ENCODE data around the gene LEFTY1.
"Not testable (repeated sequence)": the region's sequence is repeated elsewhere in the genome, so short reads cannot be mapped to it uniquely, and the experiment has no call there.

Gene LEFTY1

DNA sequence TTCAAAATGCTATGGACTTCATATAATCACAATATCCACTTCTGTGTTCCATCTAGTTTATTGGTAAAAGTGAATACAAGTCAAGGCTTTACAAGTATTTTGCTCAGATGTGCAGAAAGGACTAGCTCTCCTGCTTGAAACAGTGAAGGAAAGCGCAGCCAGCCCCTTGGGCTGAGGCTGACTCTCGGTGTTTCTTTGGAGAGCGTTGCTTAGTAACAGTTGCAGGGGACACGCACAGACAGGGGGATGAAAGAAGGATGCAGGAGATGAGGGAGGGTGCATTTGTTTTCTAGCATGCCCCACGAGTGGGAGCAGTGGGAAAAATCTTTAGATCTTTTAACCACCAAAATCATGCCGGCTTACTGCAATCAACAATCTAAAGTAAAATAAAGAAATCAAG lies 26.0 kb upstream of the LEFTY1 start:
- no peak for DNase-seq

- no peak for DNase-seq
Observed at GRCh38 chr1:225914391-225914790, 25.4 kb upstream of the LEFTY1 start.

GRCh38 chr1:225911191-225912130 lies 22.5 kb upstream of the LEFTY1 start:
- DNase-seq, result no peak

DNA sequence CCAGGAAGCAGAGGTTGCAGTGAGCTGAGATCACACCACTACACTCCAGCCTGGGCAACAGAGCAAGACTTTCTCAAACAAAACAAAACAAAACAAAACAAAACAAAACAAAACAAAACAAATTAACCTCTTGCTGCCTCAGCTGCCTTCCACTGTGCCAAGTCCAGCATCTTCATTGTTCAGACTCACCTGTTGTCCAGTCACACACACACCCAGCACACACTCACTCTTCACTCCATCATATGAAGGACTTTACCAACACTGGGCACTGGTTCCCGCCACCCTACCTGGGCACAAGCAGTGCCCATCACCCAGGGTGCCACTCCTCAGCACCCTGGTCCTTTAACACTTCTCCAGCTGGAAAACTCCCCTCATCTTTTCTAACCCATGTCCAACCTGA lies 20.5 kb upstream of the LEFTY1 start:
- no peak for DNase-seq

DNA sequence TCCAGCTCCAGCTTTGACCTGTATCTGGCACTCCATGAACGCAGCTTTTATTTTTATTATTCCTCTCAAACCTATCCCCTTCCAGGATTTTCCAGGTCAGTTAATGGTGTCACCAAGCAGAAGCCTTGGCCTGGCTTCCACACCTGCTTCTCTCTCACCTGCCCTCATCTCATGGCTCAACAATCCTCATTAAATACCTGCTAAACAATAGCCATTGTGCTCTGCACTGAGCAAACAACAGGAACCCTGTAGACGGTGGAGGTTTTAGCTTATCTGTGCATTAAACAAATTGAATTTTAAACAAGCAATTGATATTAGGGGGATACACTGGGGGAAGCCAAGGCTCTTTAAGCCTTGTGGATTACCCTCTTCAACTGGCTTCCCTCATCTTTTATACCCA lies 19.8 kb upstream of the LEFTY1 start:
- peak; percentile 77 for DNase-seq

- no peak for DNase-seq
Observed at GRCh38 chr1:225908013-225908640, 19.2 kb upstream of the LEFTY1 start.

DNA sequence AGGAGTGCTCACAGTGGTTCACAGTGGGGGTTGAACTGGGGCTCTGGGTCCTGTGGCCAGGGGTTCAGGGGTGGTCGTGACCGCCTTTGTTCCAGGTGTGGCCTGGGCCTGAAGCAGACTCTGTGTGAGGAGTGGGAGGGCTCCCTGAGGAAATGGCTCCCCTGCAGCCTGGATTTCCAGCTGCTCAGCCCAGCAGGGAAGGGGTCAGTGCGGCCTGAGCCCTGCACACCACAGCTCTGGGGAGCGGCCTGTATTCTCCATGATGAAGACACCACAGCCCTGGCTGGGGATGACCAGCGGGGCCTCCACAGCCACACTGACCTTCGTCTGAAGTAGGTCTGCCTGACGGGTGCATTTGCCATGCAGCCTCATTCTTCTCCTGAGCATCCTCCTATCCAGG lies 18.4 kb upstream of the LEFTY1 start:
- DNase-seq, result no peak

GRCh38 chr1:225906467-225906866 lies 17.5 kb upstream of the LEFTY1 start:
- DNase-seq, result no peak

DNA sequence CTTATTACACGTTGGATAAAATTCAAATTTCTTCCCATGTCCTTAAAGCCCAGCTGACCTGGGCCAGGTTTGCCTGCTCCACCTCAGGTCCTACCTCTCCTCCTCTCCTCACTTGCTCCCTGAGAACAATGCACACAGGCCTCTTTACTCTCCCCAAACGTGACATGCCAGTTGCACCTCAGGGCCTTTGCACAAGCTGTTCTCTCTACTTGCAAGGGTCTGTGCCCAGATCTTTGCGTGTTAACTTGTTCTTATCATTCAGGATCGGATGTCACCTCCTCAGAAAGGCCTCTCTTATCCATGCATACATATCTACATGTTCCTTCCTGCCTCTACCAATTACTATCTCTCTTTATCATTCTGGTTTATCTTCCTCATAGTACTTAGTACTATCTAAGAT lies 14.7 kb upstream of the LEFTY1 start:
- DNase-seq, result no peak

DNA sequence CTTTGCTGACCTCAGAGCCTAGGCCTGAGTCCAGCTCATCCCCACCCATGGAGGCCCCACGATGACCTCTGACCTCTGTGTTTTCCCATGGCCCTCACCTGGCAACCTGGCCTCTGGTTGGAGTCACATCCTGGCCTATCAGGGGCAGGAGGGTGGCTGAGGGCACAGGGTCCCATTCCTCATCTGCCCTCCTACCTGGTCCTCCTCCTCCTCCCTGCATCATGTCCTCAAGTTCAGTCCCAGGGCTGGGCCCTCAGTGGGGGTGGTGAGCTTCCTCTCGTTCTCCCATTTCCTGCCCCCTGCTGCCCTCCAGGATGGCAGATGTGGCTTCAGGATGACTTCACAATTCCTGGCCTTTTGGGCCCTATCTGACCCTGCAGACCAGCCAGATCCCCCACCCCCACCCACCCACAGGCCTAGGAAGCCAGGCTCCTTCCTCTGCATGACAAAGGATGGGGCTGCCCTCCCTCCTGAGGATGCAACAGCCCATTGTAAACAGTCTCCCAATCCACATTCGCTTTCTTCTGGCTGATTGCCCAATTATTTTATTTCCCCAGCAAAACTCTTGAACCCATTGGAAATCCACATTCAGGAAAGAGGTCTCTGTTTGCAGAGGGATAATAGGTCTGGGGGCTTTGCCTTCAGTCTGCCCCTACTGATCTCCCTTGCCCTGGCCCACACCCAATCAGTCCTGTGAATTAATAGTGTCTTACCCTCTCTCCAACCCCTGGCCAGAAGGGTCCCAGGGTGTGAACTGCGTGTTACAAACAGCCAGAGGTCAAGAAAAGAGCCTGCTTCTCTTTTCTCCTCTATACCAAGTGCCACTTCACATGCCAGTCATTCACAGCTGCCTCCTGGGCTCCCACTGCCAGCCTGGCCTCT lies 10.3 kb upstream of the LEFTY1 start:
- no peak for DNase-seq

DNA sequence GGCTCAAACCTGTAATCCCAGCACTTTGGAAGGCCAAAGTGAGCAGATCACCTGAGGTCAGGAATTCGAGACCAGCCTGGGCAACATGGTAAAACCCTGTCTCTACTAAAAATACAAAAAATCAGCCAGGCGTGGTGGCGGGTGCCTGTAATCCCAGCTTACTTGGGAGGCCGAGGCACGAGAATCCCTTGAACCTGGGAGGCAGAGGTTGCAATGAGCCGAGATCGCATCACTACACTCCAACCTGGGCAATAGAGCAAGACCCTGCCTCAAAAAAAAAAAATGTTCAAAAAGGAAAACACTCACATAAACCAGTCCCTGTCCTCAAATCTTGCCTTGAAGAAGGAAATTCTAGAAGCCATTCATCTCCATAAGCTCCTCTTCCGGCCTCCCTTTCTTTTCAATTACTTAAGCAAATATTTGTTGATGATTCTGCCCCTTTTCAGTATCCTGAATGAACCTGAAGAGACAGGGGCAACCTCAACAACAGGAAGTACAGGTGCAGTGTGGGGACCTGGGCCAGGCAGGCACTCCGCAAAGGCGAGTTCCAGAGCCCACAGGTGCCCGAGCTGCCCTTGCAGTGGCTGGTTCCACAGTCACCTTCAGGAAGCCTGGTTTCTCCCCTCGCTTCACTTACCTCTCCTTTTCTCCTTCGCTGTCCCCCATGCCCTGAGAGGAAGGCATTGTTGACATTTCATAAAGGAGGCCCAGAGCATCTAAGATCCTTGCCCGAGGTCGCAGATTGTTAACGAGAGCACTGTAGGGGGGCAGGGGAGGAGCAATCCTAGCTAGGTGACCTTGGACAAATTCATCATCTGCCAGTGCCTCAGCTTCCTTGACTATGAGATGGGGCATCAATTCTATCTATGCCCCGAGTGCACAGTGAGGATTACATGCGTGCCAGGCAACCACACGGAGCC lies 8.9 kb upstream of the LEFTY1 start:
- DNase-seq, result peak; percentile 33

DNA sequence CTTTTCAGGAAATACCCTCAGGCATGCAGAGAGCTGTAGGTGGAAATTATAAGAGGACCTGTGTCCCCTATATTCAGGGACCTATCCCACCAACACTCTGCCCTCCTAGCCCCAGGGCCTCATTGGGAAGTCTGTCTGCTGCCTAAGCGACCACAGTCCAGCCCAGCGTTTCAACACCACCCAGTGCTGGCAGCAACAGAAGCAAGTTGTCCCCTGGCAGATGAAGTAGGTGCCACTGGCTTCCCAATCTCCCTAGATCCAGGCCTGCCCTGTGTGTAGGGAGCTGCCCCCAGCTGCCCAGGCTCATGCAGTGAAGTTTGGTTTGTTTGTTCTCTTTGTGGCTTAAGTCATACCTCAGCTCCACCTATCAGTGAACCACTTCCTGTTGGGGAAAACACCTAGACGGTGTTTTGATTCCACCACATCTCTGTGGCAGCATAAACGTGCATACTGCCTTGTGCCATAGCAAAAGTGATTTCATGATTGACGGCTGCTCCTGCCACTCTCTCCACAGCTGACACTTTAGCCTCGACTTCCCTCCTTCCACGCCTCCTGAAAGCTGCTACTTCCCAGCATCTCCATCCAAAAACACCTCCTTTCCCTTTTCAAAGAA lies 8.1 kb upstream of the LEFTY1 start:
- DNase-seq, result no peak

GRCh38 chr1:225896494-225896893 lies 7.5 kb upstream of the LEFTY1 start:
- no peak for DNase-seq

DNA sequence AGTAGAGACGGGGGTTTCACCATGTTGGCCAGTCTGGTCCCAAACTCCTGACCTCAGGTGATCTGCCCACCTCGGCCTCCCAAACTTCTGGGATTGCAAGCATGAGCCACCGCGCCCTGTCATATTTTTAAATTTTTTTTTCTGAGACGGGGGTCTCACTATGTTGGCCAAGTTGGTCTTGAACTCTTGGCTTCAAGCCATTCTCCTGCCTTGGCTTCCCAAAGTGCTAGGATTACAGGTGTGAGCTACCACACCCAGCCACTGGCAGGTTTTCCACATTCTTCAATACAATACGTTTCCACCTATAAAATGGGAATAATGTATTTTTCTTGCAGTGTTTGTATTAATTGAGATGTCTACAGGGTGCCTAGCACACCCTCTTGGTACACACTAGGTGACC lies 3.4 kb upstream of the LEFTY1 start:
- no peak for DNase-seq

DNA sequence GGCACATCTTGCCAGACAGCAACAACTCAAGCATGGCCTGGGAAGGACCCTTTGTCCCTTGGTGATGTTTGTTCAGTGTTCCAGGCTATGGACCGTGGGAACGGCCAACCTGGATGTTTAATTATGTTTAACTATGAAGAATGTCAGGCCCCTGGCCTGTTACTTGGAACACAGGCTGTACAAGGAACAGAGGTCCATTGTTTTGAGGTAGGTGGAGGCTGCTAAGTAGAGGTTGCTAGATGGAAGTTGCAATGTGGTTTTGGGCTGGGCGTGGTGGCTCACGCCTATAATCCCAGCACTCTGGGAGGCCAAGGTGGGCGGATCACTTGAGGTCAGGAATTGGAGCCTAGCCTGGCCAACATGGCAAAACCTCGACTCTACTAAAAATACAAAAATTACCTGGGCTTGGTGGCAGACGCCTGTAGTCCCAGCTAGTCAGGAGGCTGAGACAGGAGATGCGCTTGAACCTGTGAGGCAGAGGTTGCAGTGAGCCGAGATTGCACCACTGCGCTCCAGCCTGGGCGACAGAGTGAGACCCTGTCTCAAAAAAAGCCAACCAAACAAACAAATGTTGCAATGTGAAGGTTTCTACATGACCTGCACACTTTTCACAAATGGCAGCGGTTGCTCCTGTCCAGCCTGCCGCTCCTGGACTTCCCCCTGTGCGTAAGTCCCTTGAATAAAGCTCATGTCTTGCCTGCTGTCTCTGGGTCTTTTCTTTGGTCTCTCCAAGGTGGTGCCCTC lies 2.5 kb upstream of the LEFTY1 start:
- DNase-seq, result no peak

DNA sequence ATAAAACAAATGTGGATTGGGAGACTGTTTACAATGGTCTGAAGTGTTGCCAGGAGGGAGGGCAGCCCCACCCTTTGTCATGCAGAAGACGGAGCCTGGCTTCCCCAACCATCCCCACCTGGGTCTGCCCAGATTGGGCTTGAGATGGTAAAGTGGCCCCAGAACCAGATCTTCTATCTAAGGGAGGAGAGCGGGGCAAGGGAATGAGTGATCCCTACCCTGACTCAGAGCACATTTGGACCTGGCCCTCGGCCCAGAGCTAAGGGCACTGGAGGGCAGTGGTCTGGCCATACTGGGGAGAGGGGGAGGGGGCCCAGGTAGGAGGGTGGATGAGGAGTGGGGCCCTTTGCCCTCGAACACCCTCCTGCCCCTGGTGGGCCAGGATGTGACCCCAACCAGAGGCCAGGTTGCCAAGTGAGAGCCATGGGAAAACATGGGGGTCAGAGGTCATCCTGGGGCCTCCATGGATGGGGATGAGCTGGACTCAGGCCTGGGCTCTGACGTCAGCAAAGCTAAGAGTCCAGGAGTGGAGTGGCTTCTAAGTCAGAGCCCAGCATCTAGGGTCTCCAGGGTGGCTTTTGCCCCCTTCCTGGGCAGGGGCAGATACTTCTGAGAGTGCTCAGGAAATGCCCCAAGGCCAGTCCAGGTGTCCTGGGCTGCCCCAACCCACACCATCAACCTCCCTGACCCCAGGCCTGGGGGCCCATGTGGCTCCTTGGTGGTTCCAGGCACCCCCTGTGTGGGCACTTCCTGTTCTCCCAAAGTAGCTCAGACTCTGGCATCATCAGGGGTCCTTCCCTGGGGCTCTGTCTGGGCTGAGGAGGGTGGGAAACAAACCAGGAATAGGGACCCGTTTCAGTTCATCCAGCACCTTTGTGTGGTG lies 1.6 kb upstream of the LEFTY1 start:
- no peak for DNase-seq

DNA sequence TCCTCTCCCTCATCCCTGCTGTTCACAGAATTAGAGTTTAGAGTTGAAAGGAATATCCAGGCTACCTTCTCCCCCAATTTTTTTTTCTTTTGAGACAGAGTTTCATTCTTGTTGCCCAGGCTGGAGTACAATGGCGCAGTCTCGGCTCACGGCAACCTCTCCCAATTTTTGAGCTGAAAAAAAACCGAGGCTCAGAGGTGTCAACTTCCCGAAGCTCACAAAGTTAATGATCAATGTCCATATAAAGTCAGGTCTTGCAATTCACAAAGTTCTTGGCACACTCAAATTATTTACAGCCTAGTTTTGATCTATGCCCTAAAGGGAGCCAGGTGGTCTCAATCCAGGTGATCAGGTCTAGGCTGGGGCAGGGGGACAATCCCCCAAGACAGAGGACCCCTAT lies 797 bp upstream of the LEFTY1 start:
- no peak for DNase-seq

DNA sequence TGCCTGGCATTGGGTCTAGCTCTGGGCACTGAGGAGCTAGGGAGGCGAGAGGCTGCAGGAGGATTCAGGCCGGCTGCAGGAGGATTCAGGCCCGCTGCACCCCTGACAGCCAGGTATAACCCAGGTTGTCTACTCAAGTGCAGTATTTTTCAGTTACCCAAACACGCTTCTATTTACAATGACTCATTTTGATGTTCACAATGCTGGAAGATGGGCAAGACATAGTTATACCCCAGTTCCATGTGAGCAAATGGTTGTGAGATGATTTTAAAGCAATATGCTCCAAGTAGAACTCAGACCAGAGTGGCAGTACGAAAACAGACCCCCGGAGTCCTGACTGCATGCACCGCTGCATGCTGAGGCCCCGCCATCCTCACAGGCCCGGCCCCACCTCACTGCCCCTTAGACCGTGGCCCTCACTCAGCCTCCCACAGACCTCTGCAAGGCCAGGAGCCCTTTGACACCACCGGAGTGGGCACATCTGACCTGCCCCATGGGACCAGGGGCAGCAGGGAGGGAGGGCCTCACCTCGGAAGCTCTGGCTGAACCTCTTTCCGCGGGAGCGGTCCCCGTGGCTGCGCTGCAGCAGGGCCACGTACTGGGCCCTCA lies 553 bp downstream of the LEFTY1 start:
- no peak for DNase-seq

GRCh38 chr1:225887554-225888288 lies 1.2 kb downstream of the LEFTY1 start:
- not testable (repeated sequence) for DNase-seq
